ENCODE measurements around the gene PDZRN4. TPM values are rescaled to one million over a fixed set of nuclear protein-coding genes. Genes with fewer than 3 reads are reported as not detected.

Gene PDZRN4
- polyA plus RNA-seq, 2 of the 4 experiments (the other 2 are of a cell fraction): 0.03 TPM

DNA sequence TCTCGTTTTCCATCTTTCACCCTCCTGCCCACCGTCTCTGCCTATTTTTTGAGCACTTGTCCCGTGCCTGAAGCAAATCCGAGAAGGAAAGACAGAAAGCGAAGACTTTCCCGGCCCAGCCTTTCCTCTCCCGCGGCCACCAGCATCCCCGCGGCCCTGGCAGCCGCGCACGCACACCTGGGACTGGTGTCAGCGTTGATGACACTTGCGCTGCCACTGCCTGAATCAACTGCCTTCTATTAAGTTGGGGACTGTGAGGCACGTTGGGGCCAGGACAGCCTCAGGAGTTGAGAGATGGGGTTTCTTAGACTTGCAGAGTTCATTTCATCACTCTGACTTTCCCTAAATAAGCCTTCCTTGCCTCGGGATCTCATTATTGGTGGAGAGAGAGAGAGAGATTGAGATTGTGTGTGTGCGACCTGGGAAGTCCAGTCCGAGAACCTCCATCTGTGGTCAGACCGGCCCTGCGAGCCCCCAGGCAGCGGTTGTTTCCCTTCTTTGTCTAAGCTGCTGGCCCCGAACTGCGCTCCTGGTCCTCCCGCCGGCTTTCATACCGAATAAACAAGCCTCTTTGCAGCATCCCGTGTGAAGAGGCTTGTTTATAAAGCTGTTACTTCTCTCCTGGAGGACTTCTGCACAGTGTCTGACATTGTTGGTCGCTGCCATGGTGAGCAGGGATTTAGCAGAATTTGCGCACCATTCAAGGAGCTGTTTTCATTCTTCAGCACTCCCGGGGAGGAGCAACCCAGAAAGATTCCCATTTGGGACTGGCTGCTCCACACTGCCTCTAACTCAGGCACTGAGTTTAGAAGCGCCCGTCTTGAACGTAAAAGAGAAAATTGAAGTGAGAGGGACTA, 1.5 kb downstream of the PDZRN4 start:
- ChIA-PET POLR2A (no interaction called here), CTCF (interaction anchor here (1.1 kb wide), 1 partner anchor 8 kb away, joined by 3 read pairs; no protein-coding TSS in a partner anchor)
- TF ChIP-seq HOXB13 (CRISPR knock-in tag; IDR thresholded peaks at IDR 0.05; ENCODE audit: low read depth) (no peak), JUNB (IDR thresholded peaks at IDR 0.05) (no peak), HEYL (CRISPR knock-in tag; IDR thresholded peaks at IDR 0.05) (no peak), FOSB (CRISPR knock-in tag; IDR thresholded peaks at IDR 0.05) (no peak), PHF8 (IDR thresholded peaks at IDR 0.05; ENCODE audit: borderline replicate concordance, low read depth) (no peak), TP53 (CRISPR knock-in tag; IDR thresholded peaks at IDR 0.05) (no peak), MAFK (IDR thresholded peaks at IDR 0.05; ENCODE audit: partially characterized antibody) (no peak), GATA3 (IDR thresholded peaks at IDR 0.05; ENCODE audit: borderline replicate concordance) (no peak), KDM1A (IDR thresholded peaks at IDR 0.05; ENCODE audit: low read depth) (no peak), RAD21 (conservative IDR thresholded peaks at IDR 0.05 in 1 of 2, IDR thresholded peaks at IDR 0.05 in 1 of 2) (no peak)
- TF ChIP-seq, protein P1, sequence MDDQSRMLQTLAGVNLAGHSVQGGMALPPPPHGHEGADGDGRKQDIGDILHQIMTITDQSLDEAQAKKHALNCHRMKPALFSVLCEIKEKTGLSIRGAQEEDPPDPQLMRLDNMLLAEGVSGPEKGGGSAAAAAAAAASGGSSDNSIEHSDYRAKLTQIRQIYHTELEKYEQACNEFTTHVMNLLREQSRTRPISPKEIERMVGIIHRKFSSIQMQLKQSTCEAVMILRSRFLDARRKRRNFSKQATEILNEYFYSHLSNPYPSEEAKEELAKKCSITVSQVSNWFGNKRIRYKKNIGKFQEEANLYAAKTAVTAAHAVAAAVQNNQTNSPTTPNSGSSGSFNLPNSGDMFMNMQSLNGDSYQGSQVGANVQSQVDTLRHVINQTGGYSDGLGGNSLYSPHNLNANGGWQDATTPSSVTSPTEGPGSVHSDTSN (IDR thresholded peaks at IDR 0.05): no peak
- TF ChIP-seq, protein P2, sequence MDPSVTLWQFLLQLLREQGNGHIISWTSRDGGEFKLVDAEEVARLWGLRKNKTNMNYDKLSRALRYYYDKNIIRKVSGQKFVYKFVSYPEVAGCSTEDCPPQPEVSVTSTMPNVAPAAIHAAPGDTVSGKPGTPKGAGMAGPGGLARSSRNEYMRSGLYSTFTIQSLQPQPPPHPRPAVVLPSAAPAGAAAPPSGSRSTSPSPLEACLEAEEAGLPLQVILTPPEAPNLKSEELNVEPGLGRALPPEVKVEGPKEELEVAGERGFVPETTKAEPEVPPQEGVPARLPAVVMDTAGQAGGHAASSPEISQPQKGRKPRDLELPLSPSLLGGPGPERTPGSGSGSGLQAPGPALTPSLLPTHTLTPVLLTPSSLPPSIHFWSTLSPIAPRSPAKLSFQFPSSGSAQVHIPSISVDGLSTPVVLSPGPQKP (IDR thresholded peaks at IDR 0.05; ENCODE audit: low read depth, low read length): no peak
- TF ChIP-seq, protein P3, sequence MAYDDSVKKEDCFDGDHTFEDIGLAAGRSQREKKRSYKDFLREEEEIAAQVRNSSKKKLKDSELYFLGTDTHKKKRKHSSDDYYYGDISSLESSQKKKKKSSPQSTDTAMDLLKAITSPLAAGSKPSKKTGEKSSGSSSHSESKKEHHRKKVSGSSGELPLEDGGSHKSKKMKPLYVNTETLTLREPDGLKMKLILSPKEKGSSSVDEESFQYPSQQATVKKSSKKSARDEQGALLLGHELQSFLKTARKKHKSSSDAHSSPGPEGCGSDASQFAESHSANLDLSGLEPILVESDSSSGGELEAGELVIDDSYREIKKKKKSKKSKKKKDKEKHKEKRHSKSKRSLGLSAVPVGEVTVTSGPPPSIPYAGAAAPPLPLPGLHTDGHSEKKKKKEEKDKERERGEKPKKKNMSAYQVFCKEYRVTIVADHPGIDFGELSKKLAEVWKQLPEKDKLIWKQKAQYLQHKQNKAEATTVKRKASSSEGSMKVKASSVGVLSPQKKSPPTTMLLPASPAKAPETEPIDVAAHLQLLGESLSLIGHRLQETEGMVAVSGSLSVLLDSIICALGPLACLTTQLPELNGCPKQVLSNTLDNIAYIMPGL (CRISPR knock-in tag; IDR thresholded peaks at IDR 0.05; ENCODE audit: borderline replicate concordance): no peak
- TF ChIP-seq, protein P4, sequence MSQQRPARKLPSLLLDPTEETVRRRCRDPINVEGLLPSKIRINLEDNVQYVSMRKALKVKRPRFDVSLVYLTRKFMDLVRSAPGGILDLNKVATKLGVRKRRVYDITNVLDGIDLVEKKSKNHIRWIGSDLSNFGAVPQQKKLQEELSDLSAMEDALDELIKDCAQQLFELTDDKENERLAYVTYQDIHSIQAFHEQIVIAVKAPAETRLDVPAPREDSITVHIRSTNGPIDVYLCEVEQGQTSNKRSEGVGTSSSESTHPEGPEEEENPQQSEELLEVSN (IDR thresholded peaks at IDR 0.05; ENCODE audit: borderline replicate concordance, low read depth): no peak
- TF ChIP-seq, protein P5, sequence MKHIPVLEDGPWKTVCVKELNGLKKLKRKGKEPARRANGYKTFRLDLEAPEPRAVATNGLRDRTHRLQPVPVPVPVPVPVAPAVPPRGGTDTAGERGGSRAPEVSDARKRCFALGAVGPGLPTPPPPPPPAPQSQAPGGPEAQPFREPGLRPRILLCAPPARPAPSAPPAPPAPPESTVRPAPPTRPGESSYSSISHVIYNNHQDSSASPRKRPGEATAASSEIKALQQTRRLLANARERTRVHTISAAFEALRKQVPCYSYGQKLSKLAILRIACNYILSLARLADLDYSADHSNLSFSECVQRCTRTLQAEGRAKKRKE (CRISPR knock-in tag; IDR thresholded peaks at IDR 0.05; ENCODE audit: low read depth): no peak
- TF ChIP-seq, protein P6, sequence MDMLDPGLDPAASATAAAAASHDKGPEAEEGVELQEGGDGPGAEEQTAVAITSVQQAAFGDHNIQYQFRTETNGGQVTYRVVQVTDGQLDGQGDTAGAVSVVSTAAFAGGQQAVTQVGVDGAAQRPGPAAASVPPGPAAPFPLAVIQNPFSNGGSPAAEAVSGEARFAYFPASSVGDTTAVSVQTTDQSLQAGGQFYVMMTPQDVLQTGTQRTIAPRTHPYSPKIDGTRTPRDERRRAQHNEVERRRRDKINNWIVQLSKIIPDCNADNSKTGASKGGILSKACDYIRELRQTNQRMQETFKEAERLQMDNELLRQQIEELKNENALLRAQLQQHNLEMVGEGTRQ (IDR thresholded peaks at IDR 0.05): no peak
- Histone ChIP-seq H3K4me2 (peak overlapping the region; percentile 81), H3K4me1 (peaks cover 7% of the 10 kb centered on the region; the same call in 1 of the 3 replicates), H3K27ac (no peak overlapping the region), H3K4me3 (peak overlapping the region; percentile 41; the same call in 2 of the 3 replicates), H3K9me3 (no peaks in the 10 kb centered on the region)
- ATAC-seq (peak; percentile 36 to 67; a peak in 5 of 6 replicates), FAIRE-seq (no peak), DNase-seq (ENCODE audit: low read depth in 1 of 2, low spot score in 1 of 2) (no peak)
- WGBS (ENCODE audit: missing lambda C conversion rate): 27% methylated on average over 29 of the region's 34 CpGs

DNA sequence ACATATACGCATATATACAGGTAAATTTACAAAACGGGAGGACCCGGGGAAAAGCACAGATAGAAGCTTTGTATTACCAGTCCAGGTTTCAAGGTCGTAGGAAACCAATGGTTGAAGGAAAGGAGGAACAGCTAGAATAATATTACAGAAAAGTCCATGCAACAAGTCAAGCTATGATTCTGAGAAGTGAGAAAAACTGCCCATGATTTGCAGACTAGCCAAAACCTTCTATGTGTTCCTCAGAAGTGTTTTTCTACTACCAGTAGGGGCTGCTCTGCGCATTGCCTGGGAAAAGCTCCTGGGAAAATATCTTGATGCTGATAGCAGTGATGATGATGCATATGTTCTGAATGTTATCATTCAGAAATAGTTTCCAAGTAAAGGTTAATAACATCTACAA, 2.2 kb downstream of the PDZRN4 start:
- POLR2A ChIA-PET: interaction anchor here (0.5 to 0.6 kb wide), 2 partner anchors 200 to 1395 kb away, joined by 3 to 4 read pairs; no protein-coding TSS in a partner anchor
- no peak for FAIRE-seq
- Histone ChIP-seq H3K4me1 (peaks cover 7% of the 10 kb centered on the region; the same call in 1 of the 3 replicates), H3K4me3 (peak overlapping the region; percentile 41; the same call in 1 of the 3 replicates), H3K27ac (no peak overlapping the region), H3K4me2 (peak overlapping the region; percentile 81), H3K9me3 (no peaks in the 10 kb centered on the region)
- DNase-seq (ENCODE audit: low read depth in 1 of 2, low spot score in 1 of 2): peak; percentile 42 to 44
- CTCF ChIA-PET: interaction anchor here (0.6 to 1.1 kb wide), 3 partner anchors 9 to 1632 kb away, joined by 3 to 4 read pairs (median 4); no protein-coding TSS in a partner anchor
- 28% methylated on average over 5 of the region's 5 CpGs for WGBS (ENCODE audit: missing lambda C conversion rate)
- ATAC-seq: peak; percentile 82 to 87
- TF ChIP-seq, protein P7, sequence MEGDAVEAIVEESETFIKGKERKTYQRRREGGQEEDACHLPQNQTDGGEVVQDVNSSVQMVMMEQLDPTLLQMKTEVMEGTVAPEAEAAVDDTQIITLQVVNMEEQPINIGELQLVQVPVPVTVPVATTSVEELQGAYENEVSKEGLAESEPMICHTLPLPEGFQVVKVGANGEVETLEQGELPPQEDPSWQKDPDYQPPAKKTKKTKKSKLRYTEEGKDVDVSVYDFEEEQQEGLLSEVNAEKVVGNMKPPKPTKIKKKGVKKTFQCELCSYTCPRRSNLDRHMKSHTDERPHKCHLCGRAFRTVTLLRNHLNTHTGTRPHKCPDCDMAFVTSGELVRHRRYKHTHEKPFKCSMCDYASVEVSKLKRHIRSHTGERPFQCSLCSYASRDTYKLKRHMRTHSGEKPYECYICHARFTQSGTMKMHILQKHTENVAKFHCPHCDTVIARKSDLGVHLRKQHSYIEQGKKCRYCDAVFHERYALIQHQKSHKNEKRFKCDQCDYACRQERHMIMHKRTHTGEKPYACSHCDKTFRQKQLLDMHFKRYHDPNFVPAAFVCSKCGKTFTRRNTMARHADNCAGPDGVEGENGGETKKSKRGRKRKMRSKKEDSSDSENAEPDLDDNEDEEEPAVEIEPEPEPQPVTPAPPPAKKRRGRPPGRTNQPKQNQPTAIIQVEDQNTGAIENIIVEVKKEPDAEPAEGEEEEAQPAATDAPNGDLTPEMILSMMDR (IDR thresholded peaks at IDR 0.05): peak; percentile 54
- TF ChIP-seq, protein P6 (IDR thresholded peaks at IDR 0.05): no peak
- TF ChIP-seq JUNB (IDR thresholded peaks at IDR 0.05) (no peak), RFX5 (IDR thresholded peaks at IDR 0.05) (no peak), NR3C1 (IDR thresholded peaks at IDR 0.05) (no peak), ZNF302 (CRISPR knock-in tag; IDR thresholded peaks at IDR 0.05) (no peak), SMC3 (IDR thresholded peaks at IDR 0.05) (0 out of 3 replicates have a peak, but pooled peaks have one; percentile 22), BHLHE40 (IDR thresholded peaks at IDR 0.05; ENCODE audit: low read depth, low read length) (no peak), JUN (IDR thresholded peaks at IDR 0.05) (no peak), RAD21 (conservative IDR thresholded peaks at IDR 0.05 in 1 of 2, IDR thresholded peaks at IDR 0.05 in 1 of 2) (peak; percentile 47 to 71; a peak in 4 of 5 replicates)
- TF ChIP-seq, protein P1 (IDR thresholded peaks at IDR 0.05): no peak
